ENCODE measurements around the gene EIF3J. TPM values are rescaled to one million over a fixed set of nuclear protein-coding genes. Genes with fewer than 3 reads are reported as not detected.

Gene EIF3J
- total and polyA plus RNA-seq, 10 of the 15 experiments (the other 5 are each of a cell fraction or from before 2014, with no cell fraction given): 34.7 to 126 (median 64.1) TPM

- H3K36me3 ChIP-seq (ENCODE audit: control insufficient read depth in 2 of 2, insufficient read depth in 2 of 2, low read length in 1 of 2): no peaks in the 10 kb centered on the region
- no peak overlapping the region for H3K27ac ChIP-seq (ENCODE audit: control insufficient read depth, insufficient read depth)
- CTCF ChIA-PET: interaction anchor here (0.8 to 1.4 kb wide), 3 partner anchors 11 to 204 kb away, joined by 3 read pairs; no protein-coding TSS in a partner anchor
- H3K79me2 ChIP-seq (ENCODE audit: control insufficient read depth, insufficient read depth, low read length): peaks cover 28% of the 10 kb centered on the region
- no peak for ATAC-seq
- TF ChIP-seq IRF3 (IDR thresholded peaks at IDR 0.05): no peak
- TF ChIP-seq ZNF217 (IDR thresholded peaks at IDR 0.05): no peak
- TF ChIP-seq SIX5 (IDR thresholded peaks at IDR 0.05; ENCODE audit: low read depth, low read length, severe bottlenecking): no peak
- TF ChIP-seq MTA2 (IDR thresholded peaks at IDR 0.05; ENCODE audit: low read depth): no peak
- no peak for TF ChIP-seq SRF (IDR thresholded peaks at IDR 0.05; ENCODE audit: low read depth in 2 of 2, low read length in 2 of 2)
- TF ChIP-seq CHD4 (IDR thresholded peaks at IDR 0.05): no peak
- TF ChIP-seq CUX1 (IDR thresholded peaks at IDR 0.05; ENCODE audit: insufficient replicate concordance, low read depth, low read length): no peak
- no peak for TF ChIP-seq JUNB (IDR thresholded peaks at IDR 0.05)
- no peak for TF ChIP-seq RAD21 (IDR thresholded peaks at IDR 0.05; ENCODE audit: insufficient read depth, low read depth, low read length)
- TF ChIP-seq, protein P1, sequence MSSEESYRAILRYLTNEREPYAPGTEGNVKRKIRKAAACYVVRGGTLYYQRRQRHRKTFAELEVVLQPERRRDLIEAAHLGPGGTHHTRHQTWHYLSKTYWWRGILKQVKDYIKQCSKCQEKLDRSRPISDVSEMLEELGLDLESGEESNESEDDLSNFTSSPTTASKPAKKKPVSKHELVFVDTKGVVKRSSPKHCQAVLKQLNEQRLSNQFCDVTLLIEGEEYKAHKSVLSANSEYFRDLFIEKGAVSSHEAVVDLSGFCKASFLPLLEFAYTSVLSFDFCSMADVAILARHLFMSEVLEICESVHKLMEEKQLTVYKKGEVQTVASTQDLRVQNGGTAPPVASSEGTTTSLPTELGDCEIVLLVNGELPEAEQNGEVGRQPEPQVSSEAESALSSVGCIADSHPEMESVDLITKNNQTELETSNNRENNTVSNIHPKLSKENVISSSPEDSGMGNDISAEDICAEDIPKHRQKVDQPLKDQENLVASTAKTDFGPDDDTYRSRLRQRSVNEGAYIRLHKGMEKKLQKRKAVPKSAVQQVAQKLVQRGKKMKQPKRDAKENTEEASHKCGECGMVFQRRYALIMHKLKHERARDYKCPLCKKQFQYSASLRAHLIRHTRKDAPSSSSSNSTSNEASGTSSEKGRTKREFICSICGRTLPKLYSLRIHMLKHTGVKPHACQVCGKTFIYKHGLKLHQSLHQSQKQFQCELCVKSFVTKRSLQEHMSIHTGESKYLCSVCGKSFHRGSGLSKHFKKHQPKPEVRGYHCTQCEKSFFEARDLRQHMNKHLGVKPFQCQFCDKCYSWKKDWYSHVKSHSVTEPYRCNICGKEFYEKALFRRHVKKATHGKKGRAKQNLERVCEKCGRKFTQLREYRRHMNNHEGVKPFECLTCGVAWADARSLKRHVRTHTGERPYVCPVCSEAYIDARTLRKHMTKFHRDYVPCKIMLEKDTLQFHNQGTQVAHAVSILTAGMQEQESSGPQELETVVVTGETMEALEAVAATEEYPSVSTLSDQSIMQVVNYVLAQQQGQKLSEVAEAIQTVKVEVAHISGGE (CRISPR knock-in tag; IDR thresholded peaks at IDR 0.05): no peak
- SMC1A ChIA-PET (ENCODE audit: uncharacterized antibody, unreplicated experiment): interaction anchor here (0.5 kb wide), 1 partner anchor 58 kb away, joined by 5 read pairs; no protein-coding TSS in a partner anchor
- no TSS peak for BruUV-seq (replicated peaks)
- DNase-seq (ENCODE audit: low read depth, low spot score): no peak
- no peak overlapping the region for H3K9ac ChIP-seq (ENCODE audit: control insufficient read depth, insufficient read depth, low read length)
- H2AFZ ChIP-seq (ENCODE audit: control insufficient read depth, low read depth, low read length): no peak overlapping the region
- no peak overlapping the region for H3K4me3 ChIP-seq
- 94% methylated on average over 8 of the region's 8 CpGs for WGBS (ENCODE audit: insufficient coverage, insufficient replicate concordance, low lambda C conversion rate, missing lambda C conversion rate)
- no peaks in the 10 kb centered on the region for H3K9me3 ChIP-seq (replicated peaks; ENCODE audit: control insufficient read depth, insufficient read depth, low read length)
- no peak for FAIRE-seq
- H3K4me1 ChIP-seq (ENCODE audit: control insufficient read depth, insufficient read depth, low read length): peaks cover 4% of the 10 kb centered on the region; the same call in 1 of the 2 replicates
- POLR2A ChIA-PET: interaction anchor here (0.6 to 1.0 kb wide), 4 partner anchors 9 to 722 kb away, joined by 3 read pairs; no protein-coding TSS in a partner anchor
- intact Hi-C loops (cut with micrococcal nuclease; ENCODE audit: unreplicated experiment): no loop called here
- no peaks in the 10 kb centered on the region for H3K27me3 ChIP-seq (replicated peaks in 1 of 2; ENCODE audit: control insufficient read depth in 2 of 2, insufficient read depth in 2 of 2, low read length in 1 of 2)
- in situ Hi-C loops (cut with MboI): no loop called here
- H3K4me2 ChIP-seq (ENCODE audit: control insufficient read depth, insufficient read depth): no peak overlapping the region
- RAD21 ChIA-PET (ENCODE audit: unreplicated experiment): no interaction called here
- H4K20me1 ChIP-seq (ENCODE audit: control insufficient read depth, insufficient read depth): no peaks in the 10 kb centered on the region
These were observed 1.9 kb upstream of the EIF3J start for GRCh38 chr15:44535092-44535491.

All from GM12878 (cell line).